Activated CD4-positive, alpha-beta T cell treated with anti-CD3 and anti-CD28 coated beads for 24 hours (primary cell): ENCODE measurements around the gene DCK.
"Not testable (repeated sequence)": the region's sequence is repeated elsewhere in the genome, so short reads cannot be mapped to it uniquely, and the experiment has no call there.

ENCODE experiments used
- DNase-seq, 2 donors: peaks; one replicate each; pipeline ENCODE4 v3.0.0-alpha.2; 2020; ENCODE audit warnings: low read depth in 2 of 2

DCK gene

DNA sequence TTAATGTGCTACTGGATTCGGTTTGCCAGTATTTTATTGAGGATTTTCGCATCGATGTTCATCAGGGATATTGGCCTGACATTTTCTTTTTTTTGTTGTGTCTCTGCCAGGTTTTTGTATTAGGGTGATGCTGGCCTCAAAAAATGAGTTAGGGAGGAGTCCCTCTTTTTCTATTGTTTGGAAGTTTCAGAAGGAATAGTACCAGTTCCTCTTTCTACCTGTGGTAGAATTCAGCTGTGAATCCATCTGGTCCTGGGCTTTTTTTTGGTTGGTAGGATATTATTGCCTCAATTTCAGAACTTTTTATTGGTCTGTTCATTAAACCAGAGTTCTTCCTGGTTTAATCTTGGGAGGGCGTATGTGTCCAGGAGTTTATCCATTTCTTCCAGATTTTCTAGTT, 7.9 kb downstream of the DCK start:
- not testable (repeated sequence) for DNase-seq

GRCh38 chr4:71004281-71004851, 10.9 kb downstream of the DCK start:
- no peak for DNase-seq

DNA sequence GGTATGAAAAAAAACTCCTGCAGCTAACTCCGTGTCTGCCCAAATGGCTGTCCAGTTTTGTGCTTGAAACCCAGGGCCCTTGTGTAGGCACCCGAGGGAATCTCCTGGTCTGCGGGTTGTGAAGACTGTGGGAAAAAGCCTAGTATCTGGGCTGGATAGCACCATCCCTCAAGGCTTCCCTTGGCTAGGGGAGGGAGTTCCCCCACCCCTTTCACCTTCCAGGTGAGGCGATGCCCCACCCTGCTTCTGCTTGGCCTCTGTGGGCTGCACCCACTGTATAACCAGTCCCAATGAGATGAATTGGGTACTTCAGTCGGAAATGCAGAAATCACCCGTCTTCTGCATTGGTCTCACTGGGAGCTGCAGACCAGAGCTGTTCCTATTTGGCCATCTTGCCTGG, 11.6 kb downstream of the DCK start:
- DNase-seq, result not testable (repeated sequence)

DNA sequence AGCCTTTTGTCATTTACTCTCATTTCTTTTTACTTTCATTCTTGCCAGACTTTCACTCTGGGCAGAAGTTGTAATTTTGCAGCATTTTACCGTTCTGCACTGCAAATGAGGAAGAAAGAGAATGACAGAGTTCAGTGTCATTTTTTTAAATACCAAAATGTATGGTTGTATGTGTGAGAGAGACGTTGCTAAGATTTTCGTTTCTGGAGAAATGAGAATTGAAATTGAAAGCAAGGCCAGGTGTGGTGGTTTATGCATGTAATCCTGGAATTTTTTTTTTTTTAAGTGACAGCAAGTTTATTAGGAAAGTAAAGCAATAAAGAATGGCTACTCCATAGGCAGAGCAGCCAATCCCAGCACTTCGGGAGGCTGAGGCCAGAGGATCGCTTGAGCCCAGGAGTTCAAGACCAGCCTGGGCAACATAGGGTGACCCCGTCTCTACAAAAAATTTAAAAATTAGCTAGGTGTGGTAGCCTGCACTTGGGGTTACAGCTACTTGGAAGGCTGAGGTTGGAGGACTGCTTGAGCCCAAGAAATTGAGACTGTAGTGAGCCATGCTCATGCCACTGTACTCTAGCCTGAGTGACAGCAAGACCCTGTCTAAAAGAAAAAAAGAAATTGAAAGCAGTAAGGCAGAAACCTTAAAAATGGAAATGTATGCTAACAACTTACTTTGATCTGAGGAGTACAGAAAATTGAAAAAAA, 12.9 kb downstream of the DCK start:
- no peak for DNase-seq

GRCh38 chr4:71008196-71008595, 14.7 kb downstream of the DCK start:
- no peak for DNase-seq

GRCh38 chr4:71009086-71009485, 15.6 kb downstream of the DCK start:
- DNase-seq, result no peak

DNA sequence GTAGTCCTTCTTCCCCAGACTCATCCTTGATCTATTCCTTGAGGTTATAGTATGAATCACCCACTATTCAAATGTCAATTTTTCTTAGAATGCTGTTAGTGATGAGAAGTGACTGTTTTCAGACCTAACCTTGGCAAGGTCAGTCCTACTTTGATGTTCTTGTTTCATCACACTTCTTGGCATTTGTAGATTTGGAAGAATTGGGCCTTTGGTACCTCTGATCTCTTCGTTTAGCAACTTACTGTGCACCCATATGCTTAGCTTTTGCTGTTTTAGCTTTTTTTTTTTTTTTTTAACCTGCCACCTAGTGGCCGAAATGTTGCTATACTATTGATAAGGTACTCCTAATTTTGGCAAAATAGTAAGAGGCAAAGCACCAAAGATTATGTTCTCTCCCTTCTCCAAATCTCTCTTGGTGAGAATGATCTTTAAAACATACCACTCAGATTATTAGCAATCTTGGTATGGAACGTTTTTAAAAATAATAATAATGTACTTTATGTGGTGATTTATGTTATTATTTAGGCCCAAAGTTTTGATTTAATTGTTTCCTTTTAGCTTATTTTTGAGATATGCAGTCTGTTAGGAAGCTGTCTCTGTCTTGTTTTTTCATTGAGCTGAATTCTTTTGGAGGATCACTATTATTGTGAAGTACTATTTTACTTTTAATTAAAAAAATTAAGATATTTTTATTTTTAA, 16.6 kb downstream of the DCK start:
- DNase-seq, result no peak

- DNase-seq, result no peak
Observed at GRCh38 chr4:71011451-71011850, 18.0 kb downstream of the DCK start.

DNA sequence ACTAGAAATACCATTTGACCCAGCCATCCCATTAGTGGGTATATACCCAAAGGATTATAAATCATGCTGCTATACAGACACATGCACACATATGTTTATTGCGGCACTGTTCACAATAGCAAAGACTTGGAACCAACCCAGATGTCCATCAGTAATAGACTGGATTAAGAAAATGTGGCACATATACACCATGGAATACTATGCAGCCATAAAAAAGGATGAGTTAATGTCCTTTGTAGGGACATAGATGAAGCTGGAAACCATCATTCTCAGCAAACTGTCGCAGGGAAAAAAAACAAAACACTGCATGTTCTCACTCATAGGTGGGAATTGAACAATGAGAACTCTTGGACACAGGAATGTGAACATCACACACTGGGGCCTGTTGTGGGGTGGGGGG, 23.9 kb downstream of the DCK start:
- DNase-seq, result not testable (repeated sequence)

- no peak for DNase-seq
Observed at GRCh38 chr4:71020611-71021010, 27.2 kb downstream of the DCK start.

DNA sequence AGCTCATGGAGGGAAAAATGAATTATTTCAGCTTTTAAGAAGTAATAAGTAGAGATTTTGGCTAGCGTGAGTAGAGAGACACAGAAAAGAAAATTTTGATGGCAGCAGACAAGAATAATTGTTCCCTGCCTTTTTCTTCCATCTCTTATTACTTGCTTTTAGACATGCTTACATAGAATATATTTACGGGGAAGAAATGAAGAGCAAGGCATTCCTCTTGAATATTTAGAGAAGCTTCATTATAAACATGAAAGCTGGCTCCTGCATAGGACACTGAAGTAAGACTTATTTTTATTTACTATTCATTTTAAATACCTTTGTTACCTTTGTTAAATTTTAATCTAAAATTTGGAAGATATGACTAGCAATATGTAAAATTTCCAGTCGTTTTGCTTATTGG, 32.2 kb downstream of the DCK start:
- DNase-seq, result no peak

GRCh38 chr4:71026086-71026485, 32.6 kb downstream of the DCK start:
- DNase-seq, result no peak

GRCh38 chr4:71027611-71028010, 34.2 kb downstream of the DCK start:
- no peak for DNase-seq

DNA sequence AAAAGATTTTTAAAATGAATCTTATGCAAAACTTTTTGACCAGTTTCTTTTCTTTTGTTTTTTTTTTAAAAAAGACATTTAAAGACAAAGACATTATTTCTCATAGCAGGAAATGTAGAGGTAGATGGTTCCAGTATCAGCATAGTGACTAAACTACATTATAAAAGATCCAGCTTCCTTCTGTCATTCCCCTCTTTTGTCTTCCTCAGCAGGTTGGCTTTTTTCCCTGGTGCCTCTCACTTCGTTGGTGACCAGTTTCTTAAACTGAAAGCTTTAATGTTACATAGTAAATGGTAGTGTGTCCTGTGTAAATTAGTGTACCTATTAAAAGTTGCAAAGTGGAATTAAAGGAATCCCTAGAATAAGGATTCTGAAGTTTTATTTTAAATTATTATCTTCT, 36.1 kb downstream of the DCK start:
- DNase-seq, result no peak

GRCh38 chr4:71032106-71032505, 38.7 kb downstream of the DCK start:
- not testable (repeated sequence) for DNase-seq

GRCh38 chr4:71045256-71045655, 51.8 kb downstream of the DCK start:
- no peak for DNase-seq

GRCh38 chr4:71049395-71049794, 55.9 kb downstream of the DCK start:
- DNase-seq, result no peak

DNA sequence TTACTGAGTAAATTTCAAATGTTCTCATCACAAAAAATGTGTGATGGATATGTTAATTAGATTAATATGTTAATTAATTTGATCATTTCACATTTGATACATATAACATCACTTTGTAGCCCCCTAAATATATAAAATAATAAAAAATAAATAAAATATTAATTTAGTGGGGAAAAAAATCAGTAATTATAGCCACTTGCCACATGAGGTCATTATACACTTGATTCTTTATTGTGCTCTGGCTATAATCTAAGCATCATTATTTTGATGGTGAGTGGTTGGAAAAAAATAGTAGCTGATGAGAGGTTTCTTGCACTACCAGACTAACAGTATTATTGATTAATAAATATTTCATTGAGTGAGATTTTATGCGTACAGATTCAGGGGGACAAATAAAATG, 57.4 kb downstream of the DCK start:
- DNase-seq, result no peak

DNA sequence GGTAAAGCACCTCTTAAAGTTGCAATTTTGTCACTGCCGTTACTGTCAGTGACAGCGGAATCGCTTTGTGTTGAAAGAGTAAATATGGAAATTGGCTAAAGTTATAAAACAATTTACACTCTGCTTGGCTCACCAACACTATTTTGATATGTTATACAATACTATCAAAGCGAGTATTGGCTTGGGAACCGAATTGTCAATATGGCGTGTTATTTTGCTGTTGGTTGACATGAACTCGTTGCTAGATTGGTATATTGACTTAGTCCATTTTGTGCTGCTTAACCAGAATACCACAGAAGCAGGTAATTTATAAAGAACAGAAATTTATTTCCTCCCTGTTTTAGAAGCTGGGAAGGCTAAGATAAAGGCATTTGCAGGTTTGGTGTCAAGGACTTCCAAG, 58.6 kb downstream of the DCK start:
- no peak for DNase-seq

GRCh38 chr4:71052716-71053115, 59.3 kb downstream of the DCK start:
- DNase-seq, result no peak

DNA sequence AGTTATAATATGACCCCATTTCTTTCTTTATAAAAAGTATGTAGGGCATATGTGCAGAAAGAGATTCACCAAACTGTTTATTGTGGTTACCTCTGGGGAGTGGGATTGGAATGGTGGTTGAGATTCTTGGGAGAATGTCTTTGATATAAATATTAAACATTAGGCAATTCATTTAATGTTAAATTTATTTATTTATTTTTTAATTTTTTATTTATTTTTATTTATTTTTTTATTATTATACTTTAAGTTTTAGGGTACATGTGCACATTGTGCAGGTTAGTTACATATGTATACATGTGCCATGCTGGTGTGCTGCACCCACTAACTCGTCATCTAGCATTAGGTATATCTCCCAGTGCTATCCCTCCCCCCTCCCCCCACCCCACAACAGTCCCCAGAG, 60.2 kb downstream of the DCK start:
- DNase-seq, result not testable (repeated sequence)

DNA sequence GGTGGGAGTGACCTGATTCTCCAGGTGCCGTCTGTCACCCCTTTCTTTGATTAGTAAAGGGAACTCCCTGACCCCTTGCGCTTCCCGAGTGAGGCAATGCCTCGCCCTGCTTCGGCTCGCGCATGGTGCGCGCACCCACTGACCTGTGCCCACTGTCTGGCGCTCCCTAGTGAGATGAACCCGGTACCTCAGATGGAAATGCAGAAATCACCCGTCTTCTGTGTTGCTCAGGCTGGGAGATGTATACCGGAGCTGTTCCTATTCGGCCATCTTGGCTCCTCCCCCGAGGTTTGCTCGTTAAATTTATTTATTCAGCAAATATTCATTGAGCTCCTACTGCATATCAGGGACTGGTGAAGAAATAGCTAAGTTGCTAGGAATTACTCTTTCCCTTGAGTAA, 66.1 kb downstream of the DCK start:
- DNase-seq, result not testable (repeated sequence)

DNA sequence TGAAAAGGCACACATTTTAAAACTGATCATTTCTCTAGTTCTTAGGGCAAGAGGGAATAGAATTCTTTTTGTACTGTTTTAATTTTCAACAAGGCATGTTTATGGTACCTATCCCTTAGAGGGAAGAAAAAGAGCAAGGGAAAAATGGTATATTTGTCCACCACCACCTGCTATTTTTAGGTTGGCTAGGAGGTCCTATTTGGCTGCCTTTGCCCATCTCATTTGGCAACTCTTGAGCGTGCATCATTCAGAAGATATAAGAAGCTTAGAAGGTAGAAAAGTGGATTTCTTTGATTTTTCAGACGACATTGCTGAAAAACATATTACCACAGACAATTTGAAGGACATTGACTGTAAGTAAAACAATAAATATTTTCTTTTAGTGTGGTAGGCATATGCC, 69.0 kb downstream of the DCK start:
- DNase-seq, result no peak
